H1 (cell line): ENCODE measurements around the gene TRPT1. TPM values are rescaled to one million over a fixed set of nuclear protein-coding genes. Genes with fewer than 3 reads are reported as not detected.

Source experiments
- BRCA1 ChIP-seq: IDR thresholded peaks from 2 replicates; pipeline ENCODE4 v1.6.1; 2012; ENCODE audit warnings: low read depth, low read length, improper control_type of control experiment
- CBX8 ChIP-seq: fragments of 300-800, 300-1000 bp; sonication (generic); IDR thresholded peaks from 2 replicates; pipeline ENCODE4 v1.7.1; 2016; ENCODE audit warnings: low read depth, low read length, borderline replicate concordance
- CHD1 ChIP-seq: IDR thresholded peaks from 2 replicates; pipeline ENCODE4 v1.6.1; 2012; ENCODE audit warnings: low read depth, low read length, improper control_type of control experiment
- CHD2 ChIP-seq: IDR thresholded peaks from 2 replicates; pipeline ENCODE4 v1.6.1; 2012; ENCODE audit warnings: low read length, improper control_type of control experiment
- CREB1 ChIP-seq: IDR thresholded peaks from 2 replicates; pipeline ENCODE4 v1.6.1; 2012; ENCODE audit warnings: inconsistent platforms
- GABPA ChIP-seq: IDR thresholded peaks from 2 replicates; pipeline ENCODE4 v1.6.1; 2011; ENCODE audit warnings: mild to moderate bottlenecking, low read length, moderate library complexity, borderline replicate concordance; ENCODE audit not compliant: insufficient read depth
- GTF2F1 ChIP-seq: IDR thresholded peaks from 2 replicates; pipeline ENCODE4 v1.6.1; 2012; ENCODE audit warnings: low read depth, low read length, improper control_type of control experiment, borderline replicate concordance
- JUN ChIP-seq: IDR thresholded peaks from 2 replicates; pipeline ENCODE4 v1.6.1; 2011; ENCODE audit warnings: low read depth, mild to moderate bottlenecking, improper control_type of control experiment, low read length
- JUND ChIP-seq: IDR thresholded peaks from 2 replicates; pipeline ENCODE4 v1.6.1; 2011; ENCODE audit warnings: mild to moderate bottlenecking, improper control_type of control experiment, low read length
- MAX ChIP-seq: IDR thresholded peaks from 2 replicates; pipeline ENCODE4 v1.6.1; 2012; ENCODE audit warnings: inconsistent platforms
- PHF8 ChIP-seq: fragments of 200-600 bp; sonication (generic); conservative IDR thresholded peaks from 2 replicates; pipeline ENCODE4 v1.7.1; 2012; ENCODE audit warnings: low read depth, mild to moderate bottlenecking, inconsistent platforms, low read length, moderate library complexity
- RXRA ChIP-seq: IDR thresholded peaks from 2 replicates; pipeline ENCODE4 v1.6.1; 2011; ENCODE audit warnings: low read depth, mild to moderate bottlenecking, low read length, moderate library complexity; ENCODE audit not compliant: insufficient read depth
- SIN3A ChIP-seq, 2 experiments: IDR thresholded peaks in 1 of 2; conservative IDR thresholded peaks in 1 of 2; 2 replicates each; pipeline ENCODE4 v1.6.1; 2011 to 2012; ENCODE audit warnings: low read length in 2 of 2, improper control_type of control experiment in 1 of 2, low read depth in 1 of 2, mild to moderate bottlenecking in 1 of 2
- SP1 ChIP-seq: IDR thresholded peaks from 2 replicates; pipeline ENCODE4 v1.6.1; 2011; ENCODE audit warnings: low read depth, low read length
- SP4 ChIP-seq: IDR thresholded peaks from 2 replicates; pipeline ENCODE4 v1.6.1; 2012; ENCODE audit warnings: low read length, inconsistent platforms
- TAF1 ChIP-seq: IDR thresholded peaks from 2 replicates; pipeline ENCODE4 v1.6.1; 2011; ENCODE audit warnings: mild to moderate bottlenecking, low read depth, low read length
- TAF7 ChIP-seq: optimal IDR thresholded peaks from 2 replicates; pipeline ENCODE3; 2011; ENCODE audit warnings: low read depth, mild to moderate bottlenecking, inconsistent platforms, low read length, moderate library complexity, borderline replicate concordance
- TBP ChIP-seq: IDR thresholded peaks from 2 replicates; pipeline ENCODE4 v1.6.1; 2011; ENCODE audit warnings: low read depth, low read length, improper control_type of control experiment
- ZNF274 ChIP-seq: IDR thresholded peaks from 2 replicates; pipeline ENCODE4 v1.7.0; 2012; ENCODE audit warnings: low read length, borderline replicate concordance; ENCODE audit errors: extremely low read depth
- polyA plus RNA-seq, 7 experiments: library from polyadenylated mRNA; depleted of rRNA in 3 of 7; stranded (reverse) in 5 of 7; unstranded in 2 of 7; fragments of >200 nt in 5 of 7; fragments of 200-250 nt in 2 of 7; gene quantifications; 1 replicate in 5 of 7; 2 replicates in 1 of 7; 4 replicates in 1 of 7; pipeline versions ENCODE4 v1.2.1 to v1.2.3, GENCODE V29; 2011 to 2013; ENCODE audit warnings: missing spikeins in 2 of 7, mixed read lengths in 2 of 7
- total RNA-seq: library from RNA; stranded (reverse); fragmentation: NEBNext Ultra II Directional; extraction: Animal tissue kit (Norgen Biotek cat#: 25700); gene quantifications from 2 replicates; pipeline ENCODE4 v1.2.1, GENCODE V29; 2021
- TF ChIP-seq, protein P1 (sequence below), 3 experiments: IDR thresholded peaks; 1 replicate in 2 of 3; 2 replicates in 1 of 3; pipeline versions ENCODE4 v1.5.1 to v1.6.1; 2011; ENCODE audit warnings: low read length in 3 of 3, mild to moderate bottlenecking in 3 of 3, inconsistent platforms in 2 of 3, low read depth in 1 of 3, moderate library complexity in 1 of 3; ENCODE audit not compliant: insufficient read depth in 1 of 3; ENCODE audit errors: control extremely low read depth in 1 of 3
- TF ChIP-seq, protein P2 (sequence below): IDR thresholded peaks from 2 replicates; pipeline ENCODE4 v1.6.1; 2011; ENCODE audit warnings: low read length, improper control_type of control experiment

TRPT1 gene
- total and polyA plus RNA-seq, 2 of the 8 experiments (the other 6 are each of a cell fraction or from before 2014, with no cell fraction given), result 34.5 to 74.6 TPM

DNA sequence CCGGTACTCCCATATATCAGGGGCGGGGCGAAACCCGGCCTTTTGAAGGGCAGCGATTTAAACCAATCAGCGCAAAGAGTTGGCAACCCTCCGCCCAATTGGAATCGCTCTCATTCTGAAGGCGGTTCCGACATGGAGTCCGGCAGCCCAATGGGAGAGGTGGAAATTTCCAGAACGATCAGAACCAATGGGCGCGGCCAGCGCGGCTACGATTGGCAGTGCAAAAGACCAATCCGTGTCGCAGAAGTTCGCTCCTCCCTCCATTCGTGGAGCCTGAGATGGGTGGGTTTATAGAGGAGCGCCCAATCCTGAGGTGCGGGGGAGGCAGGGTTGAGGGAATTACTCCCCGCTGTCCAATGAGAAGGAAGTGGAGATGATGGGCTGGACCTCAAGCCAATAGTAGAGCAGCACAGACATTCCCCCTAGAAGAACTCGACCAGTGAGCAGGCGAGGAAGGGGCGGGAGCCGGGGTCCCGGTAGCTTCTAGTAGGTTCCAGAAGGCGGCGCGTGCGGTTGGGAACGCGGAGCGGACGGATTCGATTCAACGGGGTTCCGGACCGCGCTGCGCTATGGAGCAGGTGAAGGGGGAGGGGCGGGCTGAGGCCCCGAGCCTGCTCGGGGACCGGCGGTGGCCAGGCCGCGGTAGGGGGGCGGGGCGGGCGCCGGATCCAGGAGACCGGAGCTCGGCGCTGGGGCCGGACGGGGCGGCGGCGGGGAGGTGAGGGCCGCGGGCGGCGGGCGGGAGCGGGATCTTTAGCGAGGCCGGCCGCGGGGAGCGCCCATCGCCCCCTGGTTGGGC lies 40.1 kb downstream of the TRPT1 start, which contains the start of gene STIP1 (continued):
- TF ChIP-seq SP4 (peak; percentile 86; the same call in 1 of the 2 replicates), JUN (no peak), GABPA (no peak; the same call in 1 of the 2 replicates), GTF2F1 (no peak), CREB1 (peak; percentile 45; the same call in 1 of the 2 replicates), CHD1 (no peak), TBP (peak; percentile 52), TAF1 (peak; percentile 63), PHF8 (peak; percentile 45; the same call in 1 of the 2 replicates), SIN3A (conservative IDR thresholded peaks at IDR 0.05 in 1 of 2, IDR thresholded peaks at IDR 0.05 in 1 of 2; ENCODE audit: low read depth in 1 of 2, low read length in 2 of 2) (peak; percentile 11 to 89; a peak in 1 of 4 replicates), CHD2 (peak; percentile 97), RXRA (no peak), CBX8 (no peak), MAX (peak; percentile 88), SP1 (peak; percentile 99), JUND (no peak), BRCA1 (no peak), TAF7 (peak; percentile 79), ZNF274 (no peak)
- TF ChIP-seq, protein P1, sequence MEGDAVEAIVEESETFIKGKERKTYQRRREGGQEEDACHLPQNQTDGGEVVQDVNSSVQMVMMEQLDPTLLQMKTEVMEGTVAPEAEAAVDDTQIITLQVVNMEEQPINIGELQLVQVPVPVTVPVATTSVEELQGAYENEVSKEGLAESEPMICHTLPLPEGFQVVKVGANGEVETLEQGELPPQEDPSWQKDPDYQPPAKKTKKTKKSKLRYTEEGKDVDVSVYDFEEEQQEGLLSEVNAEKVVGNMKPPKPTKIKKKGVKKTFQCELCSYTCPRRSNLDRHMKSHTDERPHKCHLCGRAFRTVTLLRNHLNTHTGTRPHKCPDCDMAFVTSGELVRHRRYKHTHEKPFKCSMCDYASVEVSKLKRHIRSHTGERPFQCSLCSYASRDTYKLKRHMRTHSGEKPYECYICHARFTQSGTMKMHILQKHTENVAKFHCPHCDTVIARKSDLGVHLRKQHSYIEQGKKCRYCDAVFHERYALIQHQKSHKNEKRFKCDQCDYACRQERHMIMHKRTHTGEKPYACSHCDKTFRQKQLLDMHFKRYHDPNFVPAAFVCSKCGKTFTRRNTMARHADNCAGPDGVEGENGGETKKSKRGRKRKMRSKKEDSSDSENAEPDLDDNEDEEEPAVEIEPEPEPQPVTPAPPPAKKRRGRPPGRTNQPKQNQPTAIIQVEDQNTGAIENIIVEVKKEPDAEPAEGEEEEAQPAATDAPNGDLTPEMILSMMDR (IDR thresholded peaks at IDR 0.05; ENCODE audit: control extremely low read depth in 1 of 3, insufficient read depth in 1 of 3, low read depth in 1 of 3, low read length in 3 of 3), result peak; percentile 35 to 50 (median 42)
- TF ChIP-seq, protein P2, sequence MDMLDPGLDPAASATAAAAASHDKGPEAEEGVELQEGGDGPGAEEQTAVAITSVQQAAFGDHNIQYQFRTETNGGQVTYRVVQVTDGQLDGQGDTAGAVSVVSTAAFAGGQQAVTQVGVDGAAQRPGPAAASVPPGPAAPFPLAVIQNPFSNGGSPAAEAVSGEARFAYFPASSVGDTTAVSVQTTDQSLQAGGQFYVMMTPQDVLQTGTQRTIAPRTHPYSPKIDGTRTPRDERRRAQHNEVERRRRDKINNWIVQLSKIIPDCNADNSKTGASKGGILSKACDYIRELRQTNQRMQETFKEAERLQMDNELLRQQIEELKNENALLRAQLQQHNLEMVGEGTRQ, result no peak
